T-helper 22 cell (primary cell): ENCODE measurements around the gene VTCN1.

Source experiments
- DNase-seq: peaks from one replicate; pipeline ENCODE4 v3.0.0-alpha.2; 2020; ENCODE audit warnings: low read depth

The VTCN1 gene

DNA sequence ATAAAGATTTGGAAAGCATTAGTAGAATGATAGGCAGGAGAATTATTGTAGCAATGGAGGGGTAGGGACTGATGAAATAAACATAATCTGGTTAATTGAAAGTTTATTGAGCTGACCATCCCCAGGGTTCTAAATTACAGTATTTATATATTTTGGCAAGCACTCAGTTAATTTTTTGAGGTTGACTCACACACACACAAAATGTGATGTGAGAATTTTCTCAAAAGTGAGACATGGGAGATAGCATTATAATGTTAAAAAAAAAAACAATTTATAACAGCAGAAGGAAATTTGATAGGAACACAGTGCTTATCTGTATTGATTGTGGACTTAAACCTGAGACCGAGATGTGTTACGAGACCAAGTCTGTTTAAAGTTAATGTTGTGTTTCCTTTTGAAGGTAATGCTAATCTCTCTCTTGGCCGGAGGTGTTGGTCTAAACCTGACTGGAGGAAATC, 113.7 kb downstream of the VTCN1 start:
- no peak for DNase-seq

GRCh38 chr1:117094841-117095604, 115.7 kb downstream of the VTCN1 start:
- no peak for DNase-seq

DNA sequence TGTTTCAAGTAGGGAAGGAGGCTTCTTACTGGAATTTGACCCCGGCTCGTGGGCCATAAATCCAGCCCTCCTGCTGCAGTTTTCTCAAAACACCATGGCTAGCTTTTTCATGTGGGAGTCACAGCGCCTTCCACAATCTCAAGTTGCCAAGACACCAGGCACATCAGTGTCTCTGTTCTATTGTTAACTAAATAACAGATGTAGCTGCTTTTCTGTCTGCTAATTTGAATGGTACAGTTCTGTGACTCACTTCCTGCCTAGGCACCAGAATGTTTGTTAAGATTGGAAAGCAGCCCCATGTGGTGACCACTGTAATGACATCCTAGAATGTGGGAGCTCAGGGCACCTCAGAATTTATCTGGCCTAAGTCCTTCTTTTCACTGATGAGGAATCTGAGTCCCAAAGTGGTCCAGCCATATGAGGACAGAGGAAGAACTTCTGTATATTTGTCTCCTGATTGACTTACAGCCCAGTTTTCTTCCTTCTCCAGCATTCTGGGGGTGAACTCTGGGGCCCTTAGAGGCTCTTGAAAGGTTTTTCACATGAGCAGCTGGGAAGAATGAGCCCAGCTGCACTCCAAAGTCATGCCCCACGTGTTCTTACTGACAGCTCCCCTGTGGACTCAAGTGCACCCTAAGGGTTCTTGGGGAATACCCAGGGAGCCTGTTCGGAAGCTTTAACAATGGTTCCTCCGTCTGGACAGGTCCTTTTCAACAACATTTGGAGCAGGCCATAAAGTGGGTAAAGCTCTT, 116.7 kb downstream of the VTCN1 start:
- DNase-seq, result no peak
